CD4-positive, alpha-beta T cell treated with Interleukin-6 at 100 ng/mL for 8 hours (primary cell): ENCODE data around the gene IRF2BP2.
"Not testable (repeated sequence)": the region's sequence is repeated elsewhere in the genome, so short reads cannot be mapped to it uniquely, and the experiment has no call there.

Source experiments
- DNase-seq: peaks from one replicate; pipeline ENCODE4 v3.0.0-alpha.2; 2020; ENCODE audit warnings: mixed read lengths, low spot score

The IRF2BP2 gene

GRCh38 chr1:234601301-234602017 is 8.5 kb downstream of the IRF2BP2 start:
- peak; percentile 60 for DNase-seq

- DNase-seq: peak; percentile 46
Measured at GRCh38 chr1:234600418-234601281, 9.3 kb downstream of the IRF2BP2 start.

DNA sequence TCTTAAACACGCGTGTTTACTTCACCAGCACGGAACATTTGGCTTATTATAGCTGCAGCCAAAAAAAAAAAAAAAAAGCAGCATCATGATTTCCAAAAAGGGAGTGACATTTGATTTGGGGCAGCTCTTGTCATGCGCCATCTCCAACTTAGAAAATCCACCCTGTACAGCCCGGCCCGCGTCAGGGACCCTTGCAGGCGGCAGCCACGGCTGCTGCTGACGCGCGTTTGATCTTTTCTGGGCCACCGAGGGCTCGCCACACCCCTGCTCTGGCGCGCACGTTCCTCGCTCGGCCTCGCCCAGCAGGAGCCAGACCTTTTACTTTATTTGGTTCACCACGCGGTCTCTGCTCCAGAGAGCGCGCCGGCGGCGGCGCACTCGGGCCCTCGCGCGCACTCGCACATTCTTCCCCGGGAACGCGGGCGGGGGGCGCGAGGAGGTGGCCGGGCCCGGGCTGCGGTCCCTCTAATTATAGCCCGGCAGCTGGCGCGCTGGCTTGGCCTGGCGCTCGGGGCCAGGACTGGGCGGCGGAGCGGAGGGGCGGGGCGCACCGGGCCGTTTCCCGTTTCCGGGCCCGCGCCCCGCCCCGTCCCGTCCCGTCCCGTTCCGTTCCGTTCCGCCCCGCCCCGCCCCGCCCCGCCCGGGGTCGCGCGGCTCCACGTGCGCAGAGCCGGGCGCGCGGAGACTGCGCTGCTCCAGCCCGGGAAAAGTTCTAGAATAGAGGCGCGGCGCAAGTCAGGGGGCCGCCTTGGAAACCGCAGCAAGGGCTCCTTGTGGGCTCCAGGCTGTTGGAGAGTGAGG is 10.2 kb downstream of the IRF2BP2 start:
- peak; percentile 59 for DNase-seq

DNA sequence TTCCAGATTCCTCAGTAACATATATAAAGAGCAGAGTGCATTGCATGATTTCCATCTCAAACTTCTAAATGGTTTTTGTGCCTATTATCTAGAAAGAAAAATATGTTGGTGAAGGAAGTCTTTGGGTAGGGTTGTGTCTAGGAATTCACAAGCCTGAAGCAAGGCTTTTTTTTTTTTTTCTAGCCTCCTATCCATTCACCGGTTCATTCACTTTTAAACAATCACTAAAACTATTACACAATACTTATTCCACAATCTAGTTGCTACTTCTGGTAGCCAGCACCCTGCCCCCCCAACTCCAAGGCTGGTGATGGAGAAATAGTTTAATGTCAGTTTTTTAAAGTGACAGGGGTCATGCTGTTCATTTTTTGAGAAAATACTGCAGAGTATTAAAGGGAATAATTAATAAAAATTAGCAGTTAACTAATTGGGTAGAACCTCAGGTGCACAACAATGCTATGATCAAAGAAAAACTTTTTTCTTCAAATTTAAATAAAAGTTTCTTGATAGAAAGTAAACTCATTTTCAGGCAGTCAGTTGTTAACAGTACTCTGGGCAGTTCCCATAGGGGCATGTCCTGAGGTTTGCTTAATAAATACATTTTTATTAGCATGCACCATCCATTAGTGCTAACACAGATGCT is 10.9 kb downstream of the IRF2BP2 start:
- no peak for DNase-seq

DNA sequence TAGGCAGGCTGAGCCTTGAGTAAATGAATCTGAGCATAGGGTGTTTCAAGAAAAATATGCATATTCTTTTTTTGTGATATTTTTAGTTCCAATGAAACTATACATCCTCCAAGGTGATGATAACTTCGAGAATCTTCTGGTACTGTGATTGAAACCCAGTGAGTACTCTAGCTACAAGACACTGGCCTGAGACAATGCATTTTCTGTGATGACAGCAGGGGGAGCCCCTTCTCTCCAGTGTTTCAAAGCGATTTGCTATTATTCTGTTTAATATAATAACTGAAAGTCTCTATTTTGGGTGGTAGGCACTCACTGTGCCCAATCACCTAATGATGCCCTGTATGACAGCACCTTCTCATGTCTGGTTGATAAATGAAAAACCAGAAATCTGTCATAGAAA is 12.1 kb downstream of the IRF2BP2 start:
- peak; percentile 69 for DNase-seq

DNA sequence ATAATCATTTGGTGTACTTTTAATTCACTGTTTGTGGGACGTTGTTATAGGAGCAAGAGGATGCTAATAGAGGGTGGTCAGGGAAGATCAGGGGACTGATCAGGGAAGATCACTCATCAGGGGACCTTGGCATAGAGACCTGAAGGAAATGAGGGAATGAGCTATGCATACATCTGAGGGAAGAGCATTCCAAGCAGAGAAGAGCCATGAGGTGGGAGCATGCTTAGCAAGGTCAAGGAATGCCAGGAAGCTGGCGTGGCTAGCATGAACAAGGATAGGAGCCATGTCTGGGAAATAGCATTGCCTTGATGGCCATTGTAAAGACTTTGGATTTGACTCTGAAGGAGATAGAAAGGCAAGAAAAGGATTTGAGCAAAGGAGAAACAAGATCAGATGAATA is 14.1 kb downstream of the IRF2BP2 start:
- DNase-seq: no peak

DNA sequence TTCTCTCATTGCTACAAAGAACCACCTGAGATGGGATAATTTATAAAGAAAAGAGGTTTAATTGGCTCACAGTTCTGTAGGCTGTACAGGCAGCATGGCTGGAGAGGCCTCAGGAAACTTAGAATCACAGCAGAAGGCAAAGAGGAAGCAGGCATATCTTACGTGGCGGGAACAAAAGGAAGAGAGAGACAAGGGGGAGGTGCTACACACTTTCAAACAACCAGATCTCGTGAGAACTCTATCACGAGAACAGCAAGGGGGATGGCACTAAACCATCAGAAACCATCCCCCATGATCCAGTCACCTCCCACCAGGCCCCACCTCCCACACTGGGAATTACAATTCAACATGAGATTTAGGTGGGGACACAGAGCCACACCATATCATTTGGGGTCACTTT is 15.4 kb downstream of the IRF2BP2 start:
- DNase-seq: not testable (repeated sequence)

GRCh38 chr1:234593771-234594504 is 16.0 kb downstream of the IRF2BP2 start:
- DNase-seq: no peak

DNA sequence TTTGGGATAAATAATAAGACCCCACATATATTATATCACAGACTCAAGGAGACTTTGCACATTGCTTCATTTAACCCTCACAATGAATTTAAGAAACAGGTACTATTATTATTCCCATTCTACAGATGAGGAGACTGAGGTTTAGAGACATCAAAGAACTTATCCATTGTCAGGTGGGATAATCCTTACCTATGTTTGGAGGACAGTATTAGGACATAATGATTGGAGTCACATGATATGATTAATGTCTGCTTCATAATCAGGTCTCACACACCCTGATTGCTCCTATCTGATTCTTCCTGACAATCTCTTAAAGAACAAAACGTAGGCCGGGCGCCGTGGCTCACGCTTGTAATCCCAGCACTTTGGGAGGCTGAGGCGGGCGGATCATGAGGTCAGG is 16.9 kb downstream of the IRF2BP2 start:
- no peak for DNase-seq

GRCh38 chr1:234592240-234592639 is 17.7 kb downstream of the IRF2BP2 start:
- no peak for DNase-seq

- DNase-seq: no peak
Measured at GRCh38 chr1:234591131-234591530, 18.8 kb downstream of the IRF2BP2 start.

GRCh38 chr1:234589854-234590620 is 19.9 kb downstream of the IRF2BP2 start:
- no peak for DNase-seq

- no peak for DNase-seq
Measured at GRCh38 chr1:234589064-234589800, 20.7 kb downstream of the IRF2BP2 start.

DNA sequence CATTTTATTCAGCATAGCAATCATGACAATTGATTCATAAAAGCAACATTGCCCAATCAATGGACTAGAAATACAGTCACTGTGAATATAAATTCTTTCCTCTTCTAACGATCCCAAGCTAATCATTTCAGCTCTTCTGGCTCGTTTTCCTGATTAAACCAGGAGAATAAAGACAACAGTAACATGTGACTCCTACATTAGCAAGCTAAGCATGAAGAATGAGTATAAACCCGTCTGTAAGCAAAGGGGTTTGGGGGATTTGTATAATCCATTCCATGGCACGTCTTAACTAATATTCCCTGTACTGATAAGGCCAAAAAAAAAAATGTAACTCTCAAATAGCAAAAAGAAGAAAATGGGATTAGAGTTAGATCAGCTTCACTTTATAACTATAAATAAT is 21.6 kb downstream of the IRF2BP2 start:
- DNase-seq: no peak

- DNase-seq: no peak
Measured at GRCh38 chr1:234586892-234587485, 23.0 kb downstream of the IRF2BP2 start.

- DNase-seq: no peak
Measured at GRCh38 chr1:234586304-234586703, 23.7 kb downstream of the IRF2BP2 start.

DNA sequence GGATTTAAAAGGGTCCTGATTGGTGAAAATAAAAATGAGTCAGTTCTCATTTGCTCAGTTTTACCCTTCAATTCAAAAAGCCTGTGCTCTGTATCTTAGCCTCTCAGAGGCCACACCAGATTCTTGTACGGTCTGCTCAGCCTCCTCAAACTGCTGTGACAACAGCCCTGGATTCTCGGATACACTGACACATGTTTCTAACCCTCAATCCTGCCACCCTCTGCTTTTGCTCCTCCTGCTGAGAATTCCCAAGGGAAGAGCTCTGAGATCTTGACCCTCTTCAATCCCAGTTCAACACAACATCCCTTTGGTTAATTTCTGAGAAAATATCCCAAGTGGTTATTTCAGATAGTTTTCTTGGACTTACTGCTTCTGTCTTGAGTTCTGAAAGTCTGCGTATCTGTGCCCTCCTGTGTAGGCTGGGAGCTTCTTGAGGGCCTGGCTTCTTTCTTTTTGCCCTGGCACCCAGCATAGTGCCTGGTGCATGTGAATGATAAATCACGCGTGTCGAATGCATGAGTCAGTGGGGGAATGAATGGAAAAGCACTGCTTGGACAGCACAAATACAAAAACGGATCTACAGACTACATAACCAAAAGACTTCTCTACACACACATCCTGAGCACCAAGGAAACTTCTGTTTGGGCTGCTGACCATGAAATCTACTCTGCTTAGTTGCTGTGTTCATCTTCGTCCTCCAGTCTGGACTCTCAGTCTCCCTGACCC is 24.5 kb downstream of the IRF2BP2 start:
- DNase-seq: no peak

DNA sequence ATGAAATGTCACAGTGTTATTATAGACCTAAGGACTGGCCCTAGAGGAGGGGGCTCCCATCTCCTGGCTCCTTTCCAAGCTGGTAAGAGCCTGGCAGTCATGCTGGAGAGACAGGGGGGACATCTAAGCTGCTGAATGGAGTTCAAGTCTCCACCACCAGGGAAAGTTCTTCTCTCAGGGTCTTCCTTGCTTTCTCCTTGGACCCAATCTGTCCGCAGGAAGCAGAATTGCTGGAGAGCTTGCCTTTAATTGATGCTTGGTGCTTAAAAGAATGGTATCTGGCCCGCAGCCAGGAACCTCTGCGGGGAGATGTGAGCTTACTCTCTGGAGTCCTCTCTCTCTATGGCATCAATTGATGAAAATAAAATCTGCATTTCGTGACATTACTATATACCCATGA is 25.1 kb downstream of the IRF2BP2 start:
- no peak for DNase-seq

DNA sequence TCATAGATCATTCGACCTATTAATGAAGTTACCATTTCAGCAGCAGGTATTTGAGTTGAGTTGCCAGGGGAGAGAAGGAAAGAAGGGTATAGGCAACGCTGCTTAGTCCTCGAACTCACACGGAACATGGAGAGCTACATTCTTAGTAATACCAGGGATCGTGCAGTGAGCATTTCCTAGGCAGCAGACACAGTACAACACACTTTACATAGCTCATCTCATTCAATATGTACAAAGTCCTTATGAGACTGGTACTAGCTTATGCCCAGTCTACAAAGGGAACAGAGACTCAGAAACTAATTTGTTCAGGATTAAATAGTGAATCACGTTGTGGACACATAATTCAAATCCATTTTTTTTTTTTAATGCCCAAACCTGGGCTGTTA is 25.6 kb downstream of the IRF2BP2 start:
- DNase-seq: no peak
